Erythroblast (primary cell): ENCODE results near the gene TBC1D20.

Experiments used
- GATA1 ChIP-seq: IDR thresholded peaks from 2 replicates; pipeline ENCODE4 v1.6.1; 2011; ENCODE audit warnings: low read depth, mild to moderate bottlenecking, control low read depth, low read length, moderate library complexity
- POLR2A ChIP-seq: IDR thresholded peaks from 2 replicates; pipeline ENCODE4 v1.6.1; 2011; ENCODE audit warnings: mild to moderate bottlenecking, low read length

- no peak for TF ChIP-seq POLR2A
- TF ChIP-seq GATA1 = no peak
Measured at GRCh38 chr20:434221-434620, 28.1 kb downstream of the TBC1D20 start.
